ENCODE measurements around the gene ORC5.

DNA sequence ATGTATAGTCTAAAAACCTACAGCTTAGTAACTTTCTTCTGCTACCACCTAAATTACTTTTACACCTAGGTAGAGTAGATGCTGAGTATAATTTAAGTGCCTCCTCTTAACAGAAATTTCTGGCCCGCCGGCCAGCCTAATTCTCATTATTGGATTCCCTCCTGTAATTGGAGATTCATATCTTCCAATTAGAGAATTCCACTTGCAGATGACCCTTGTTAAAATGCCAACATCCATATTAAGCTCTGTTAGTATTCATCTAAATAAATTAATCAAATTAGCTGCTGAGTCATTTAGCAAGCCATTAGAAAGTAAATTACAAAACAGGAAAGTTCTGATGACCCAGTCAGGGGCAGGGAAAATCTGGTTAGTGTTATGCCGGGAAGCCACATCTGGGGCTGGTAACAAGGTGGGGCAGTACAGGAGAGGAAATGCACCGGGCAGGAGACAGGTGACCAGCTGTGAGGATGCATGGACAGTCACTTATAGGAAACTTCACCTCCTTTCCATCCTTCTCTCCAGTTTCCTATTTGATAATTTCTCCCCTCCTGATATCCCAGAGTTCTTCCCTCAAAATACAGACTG, 82.8 kb downstream of the ORC5 start:
- TF ChIP-seq, protein P1, sequence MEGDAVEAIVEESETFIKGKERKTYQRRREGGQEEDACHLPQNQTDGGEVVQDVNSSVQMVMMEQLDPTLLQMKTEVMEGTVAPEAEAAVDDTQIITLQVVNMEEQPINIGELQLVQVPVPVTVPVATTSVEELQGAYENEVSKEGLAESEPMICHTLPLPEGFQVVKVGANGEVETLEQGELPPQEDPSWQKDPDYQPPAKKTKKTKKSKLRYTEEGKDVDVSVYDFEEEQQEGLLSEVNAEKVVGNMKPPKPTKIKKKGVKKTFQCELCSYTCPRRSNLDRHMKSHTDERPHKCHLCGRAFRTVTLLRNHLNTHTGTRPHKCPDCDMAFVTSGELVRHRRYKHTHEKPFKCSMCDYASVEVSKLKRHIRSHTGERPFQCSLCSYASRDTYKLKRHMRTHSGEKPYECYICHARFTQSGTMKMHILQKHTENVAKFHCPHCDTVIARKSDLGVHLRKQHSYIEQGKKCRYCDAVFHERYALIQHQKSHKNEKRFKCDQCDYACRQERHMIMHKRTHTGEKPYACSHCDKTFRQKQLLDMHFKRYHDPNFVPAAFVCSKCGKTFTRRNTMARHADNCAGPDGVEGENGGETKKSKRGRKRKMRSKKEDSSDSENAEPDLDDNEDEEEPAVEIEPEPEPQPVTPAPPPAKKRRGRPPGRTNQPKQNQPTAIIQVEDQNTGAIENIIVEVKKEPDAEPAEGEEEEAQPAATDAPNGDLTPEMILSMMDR (IDR thresholded peaks at IDR 0.05) = no peak
- no peak for TF ChIP-seq POLR2A (IDR thresholded peaks at IDR 0.05)

Measured in esophagus squamous epithelium (tissue), 4 donors.